Measurements from ENCODE around the gene MTFMT. TPM values are rescaled to one million over a fixed set of nuclear protein-coding genes. Genes with fewer than 3 reads are reported as not detected.

MTFMT gene
- total and polyA plus RNA-seq, 2 of the 13 experiments (the other 11 are each of a cell fraction or from before 2014, with no cell fraction given), result 9.9 to 23.2 TPM

DNA sequence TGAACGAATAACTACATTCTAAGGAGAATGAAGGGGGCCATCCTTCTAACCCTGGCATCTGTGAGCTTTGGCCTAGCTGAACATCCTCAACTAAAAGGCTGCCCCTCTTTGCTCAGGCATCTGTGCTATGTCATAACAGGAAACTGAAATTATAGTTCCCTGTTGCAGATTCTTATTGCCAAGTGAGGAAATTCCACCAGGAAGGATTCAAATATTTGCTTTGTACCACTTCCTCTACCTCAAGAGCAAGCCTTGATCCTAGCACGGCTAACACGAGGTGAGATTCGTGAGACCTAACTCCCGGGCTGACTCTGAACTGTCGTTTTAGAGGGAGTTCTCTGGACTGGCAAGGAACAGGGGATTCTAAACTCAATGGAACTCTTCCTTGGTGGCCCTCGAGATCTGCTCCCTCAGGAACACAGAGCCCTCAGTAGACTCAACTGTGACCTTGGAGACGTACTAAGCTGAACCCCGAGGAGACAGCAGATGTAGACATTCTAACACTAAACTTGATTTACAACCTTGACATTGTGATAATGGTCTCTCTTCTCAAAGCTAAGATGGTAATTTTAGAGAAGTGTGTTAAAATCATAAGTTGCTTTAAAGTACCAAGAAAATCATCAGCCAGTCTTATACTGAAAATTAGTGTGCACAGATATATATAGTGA lies 43.9 kb downstream of the MTFMT start (continued):
- TF ChIP-seq ARID5B (CRISPR knock-in tag; IDR thresholded peaks at IDR 0.05), result peak; percentile 65

GRCh38 chr15:64982472-64982871 lies 47.0 kb downstream of the MTFMT start:
- in situ Hi-C loops (cut with HindIII; ENCODE audit: extremely low pct_ligation_motif_present, low pct_unique_long_range_greater_than_20kb) (no loop called here), intact Hi-C loops (cut with micrococcal nuclease; ENCODE audit: unreplicated experiment) (no loop called here)
- no TSS peak for BruUV-seq (replicated peaks)
- FAIRE-seq, result no peak
- H2AFZ ChIP-seq (ENCODE audit: low read length), result no peak overlapping the region
- no peaks in the 10 kb centered on the region for H4K20me1 ChIP-seq (ENCODE audit: insufficient read depth, low read length)
- peak overlapping the region; percentile 61 for H3K27ac ChIP-seq (ENCODE audit: extremely low read length, insufficient read depth, low read length)
- no peaks in the 10 kb centered on the region for H3K9me3 ChIP-seq (ENCODE audit: low read length)
- no peak for ATAC-seq
- CTCF ChIA-PET (ENCODE audit: low intra/inter-chr PET ratio, low total read pairs), result no interaction called here
- no peak for DNase-seq (ENCODE audit: low spot score)
- H3K79me2 ChIP-seq (ENCODE audit: insufficient read depth, low read length), result peaks cover 6% of the 10 kb centered on the region
- peaks cover 0 to 21% of the 10 kb centered on the region in 2 experiments; a peak in 2 of 5 replicates for H3K36me3 ChIP-seq (replicated peaks in 1 of 2; ENCODE audit: control insufficient read depth in 1 of 2, insufficient read depth in 2 of 2, low read length in 2 of 2)
- H3K4me1 ChIP-seq (ENCODE audit: insufficient read depth, low read length), result peaks cover 59% of the 10 kb centered on the region
- H3K9ac ChIP-seq (ENCODE audit: insufficient read depth, low read depth, low read length), result no peak overlapping the region
- no peak overlapping the region for H3K4me3 ChIP-seq (replicated peaks in 1 of 3; ENCODE audit: insufficient read depth in 1 of 3, low read depth in 2 of 3, low read length in 3 of 3)
- WGBS (ENCODE audit: low lambda C conversion rate), result 100% methylated on average over 1 of the region's 1 CpG
- H3K4me2 ChIP-seq (ENCODE audit: low read depth, low read length), result 0 out of 2 replicates have a peak overlapping the region, but pooled peaks have one; percentile 51
- POLR2A ChIA-PET, result no interaction called here
- H3K27me3 ChIP-seq (ENCODE audit: control insufficient read depth in 1 of 2, insufficient read depth in 2 of 2, low read length in 2 of 2), result no peaks in the 10 kb centered on the region
- TF ChIP-seq, protein P1, sequence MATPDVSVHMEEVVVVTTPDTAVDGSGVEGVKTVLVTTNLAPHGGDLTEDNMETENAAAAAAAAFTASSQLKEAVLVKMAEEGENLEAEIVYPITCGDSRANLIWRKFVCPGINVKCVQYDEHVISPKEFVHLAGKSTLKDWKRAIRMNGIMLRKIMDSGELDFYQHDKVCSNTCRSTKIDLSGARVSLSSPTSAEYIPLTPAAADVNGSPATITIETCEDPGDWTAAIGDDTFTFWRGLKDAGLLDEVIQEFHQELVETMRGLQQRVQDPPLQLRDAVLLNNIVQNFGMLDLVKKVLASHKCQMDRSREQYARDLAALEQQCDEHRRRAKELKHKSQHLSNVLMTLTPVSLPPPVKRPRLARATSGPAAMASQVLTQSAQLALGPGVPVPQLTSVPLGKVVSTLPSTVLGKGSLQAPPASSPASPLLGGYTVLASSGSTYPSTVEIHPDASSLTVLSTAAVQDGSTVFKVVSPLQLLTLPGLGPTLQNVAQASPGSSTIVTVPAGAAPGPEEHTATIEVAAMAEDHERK (CRISPR knock-in tag; IDR thresholded peaks at IDR 0.05; ENCODE audit: low read depth), result no peak
- no peak for TF ChIP-seq SKIL (CRISPR knock-in tag; IDR thresholded peaks at IDR 0.05; ENCODE audit: borderline replicate concordance)
- no peak for TF ChIP-seq SMAD3 (CRISPR knock-in tag; IDR thresholded peaks at IDR 0.05)
- TF ChIP-seq, protein P2, sequence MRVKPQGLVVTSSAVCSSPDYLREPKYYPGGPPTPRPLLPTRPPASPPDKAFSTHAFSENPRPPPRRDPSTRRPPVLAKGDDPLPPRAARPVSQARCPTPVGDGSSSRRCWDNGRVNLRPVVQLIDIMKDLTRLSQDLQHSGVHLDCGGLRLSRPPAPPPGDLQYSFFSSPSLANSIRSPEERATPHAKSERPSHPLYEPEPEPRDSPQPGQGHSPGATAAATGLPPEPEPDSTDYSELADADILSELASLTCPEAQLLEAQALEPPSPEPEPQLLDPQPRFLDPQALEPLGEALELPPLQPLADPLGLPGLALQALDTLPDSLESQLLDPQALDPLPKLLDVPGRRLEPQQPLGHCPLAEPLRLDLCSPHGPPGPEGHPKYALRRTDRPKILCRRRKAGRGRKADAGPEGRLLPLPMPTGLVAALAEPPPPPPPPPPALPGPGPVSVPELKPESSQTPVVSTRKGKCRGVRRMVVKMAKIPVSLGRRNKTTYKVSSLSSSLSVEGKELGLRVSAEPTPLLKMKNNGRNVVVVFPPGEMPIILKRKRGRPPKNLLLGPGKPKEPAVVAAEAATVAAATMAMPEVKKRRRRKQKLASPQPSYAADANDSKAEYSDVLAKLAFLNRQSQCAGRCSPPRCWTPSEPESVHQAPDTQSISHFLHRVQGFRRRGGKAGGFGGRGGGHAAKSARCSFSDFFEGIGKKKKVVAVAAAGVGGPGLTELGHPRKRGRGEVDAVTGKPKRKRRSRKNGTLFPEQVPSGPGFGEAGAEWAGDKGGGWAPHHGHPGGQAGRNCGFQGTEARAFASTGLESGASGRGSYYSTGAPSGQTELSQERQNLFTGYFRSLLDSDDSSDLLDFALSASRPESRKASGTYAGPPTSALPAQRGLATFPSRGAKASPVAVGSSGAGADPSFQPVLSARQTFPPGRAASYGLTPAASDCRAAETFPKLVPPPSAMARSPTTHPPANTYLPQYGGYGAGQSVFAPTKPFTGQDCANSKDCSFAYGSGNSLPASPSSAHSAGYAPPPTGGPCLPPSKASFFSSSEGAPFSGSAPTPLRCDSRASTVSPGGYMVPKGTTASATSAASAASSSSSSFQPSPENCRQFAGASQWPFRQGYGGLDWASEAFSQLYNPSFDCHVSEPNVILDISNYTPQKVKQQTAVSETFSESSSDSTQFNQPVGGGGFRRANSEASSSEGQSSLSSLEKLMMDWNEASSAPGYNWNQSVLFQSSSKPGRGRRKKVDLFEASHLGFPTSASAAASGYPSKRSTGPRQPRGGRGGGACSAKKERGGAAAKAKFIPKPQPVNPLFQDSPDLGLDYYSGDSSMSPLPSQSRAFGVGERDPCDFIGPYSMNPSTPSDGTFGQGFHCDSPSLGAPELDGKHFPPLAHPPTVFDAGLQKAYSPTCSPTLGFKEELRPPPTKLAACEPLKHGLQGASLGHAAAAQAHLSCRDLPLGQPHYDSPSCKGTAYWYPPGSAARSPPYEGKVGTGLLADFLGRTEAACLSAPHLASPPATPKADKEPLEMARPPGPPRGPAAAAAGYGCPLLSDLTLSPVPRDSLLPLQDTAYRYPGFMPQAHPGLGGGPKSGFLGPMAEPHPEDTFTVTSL (CRISPR knock-in tag; IDR thresholded peaks at IDR 0.05; ENCODE audit: borderline replicate concordance), result no peak
- TF ChIP-seq, protein P3, sequence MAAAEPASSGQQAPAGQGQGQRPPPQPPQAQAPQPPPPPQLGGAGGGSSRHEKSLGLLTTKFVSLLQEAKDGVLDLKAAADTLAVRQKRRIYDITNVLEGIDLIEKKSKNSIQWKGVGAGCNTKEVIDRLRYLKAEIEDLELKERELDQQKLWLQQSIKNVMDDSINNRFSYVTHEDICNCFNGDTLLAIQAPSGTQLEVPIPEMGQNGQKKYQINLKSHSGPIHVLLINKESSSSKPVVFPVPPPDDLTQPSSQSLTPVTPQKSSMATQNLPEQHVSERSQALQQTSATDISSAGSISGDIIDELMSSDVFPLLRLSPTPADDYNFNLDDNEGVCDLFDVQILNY (CRISPR knock-in tag; conservative IDR thresholded peaks at IDR 0.05), result no peak
